Measurements from ENCODE around the gene ITGA1. TPM values are rescaled to one million over a fixed set of nuclear protein-coding genes. Genes with fewer than 3 reads are reported as not detected.

The ITGA1 gene
- total and polyA plus RNA-seq, 2 of the 8 experiments (the other 6 are each of a cell fraction or from before 2014, with no cell fraction given) = 2.3 to 9.0 TPM

- Histone ChIP-seq H3K27ac (ENCODE audit: low read depth, low read length) (no peak overlapping the region), H3K79me1 (ENCODE audit: low read depth, low read length) (no peaks in the 10 kb centered on the region), H2AFZ (ENCODE audit: low read length) (no peak overlapping the region), H2BK120ac (replicated peaks; ENCODE audit: low read depth, low read length) (no peak overlapping the region), H3K79me2 (ENCODE audit: control insufficient read depth in 1 of 2, insufficient read depth in 2 of 2, low read length in 2 of 2) (no peaks in the 10 kb centered on the region), H3K4me2 (ENCODE audit: insufficient read depth in 1 of 2, low read depth in 2 of 2, low read length in 2 of 2) (no peak overlapping the region), H3K23ac (ENCODE audit: insufficient read length) (no peak overlapping the region), H3K23me2 (ENCODE audit: low read depth, low read length) (no peaks in the 10 kb centered on the region), H2BK15ac (ENCODE audit: low read length) (no peak overlapping the region), H3K14ac (ENCODE audit: insufficient read length) (no peak overlapping the region), H2AK5ac (ENCODE audit: low read depth, low read length) (no peak overlapping the region), H3K9ac (replicated peaks in 1 of 4; ENCODE audit: extremely low read depth in 1 of 4, low read depth in 3 of 4, low read length in 3 of 4) (no peak overlapping the region), H3K4ac (replicated peaks; ENCODE audit: insufficient read length, low read depth, low read length) (no peak overlapping the region), H2BK5ac (ENCODE audit: low read depth, low read length) (no peak overlapping the region), H3K18ac (ENCODE audit: extremely low read depth, low read length) (no peak overlapping the region), H3K36me3 (ENCODE audit: control insufficient read depth in 2 of 4, insufficient read depth in 4 of 4, low read length in 3 of 4) (no peaks in the 10 kb centered on the region), H4K91ac (replicated peaks; ENCODE audit: insufficient read length, low read length) (no peak overlapping the region), H2BK12ac (ENCODE audit: low read depth, low read length) (no peak overlapping the region), H2BK20ac (ENCODE audit: low read length) (no peak overlapping the region), H4K8ac (ENCODE audit: extremely low read depth, insufficient read depth, low read length) (no peak overlapping the region), H3K56ac (replicated peaks; ENCODE audit: insufficient read length, low read depth, low read length) (no peak overlapping the region), H3K27me3 (replicated peaks in 1 of 4; ENCODE audit: control insufficient read depth in 3 of 4, extremely low read depth in 1 of 4, insufficient read depth in 3 of 4, low read length in 3 of 4) (no peaks in the 10 kb centered on the region), H4K20me1 (replicated peaks in 1 of 2; ENCODE audit: control insufficient read depth in 1 of 2, insufficient read depth in 2 of 2, low read length in 2 of 2) (no peaks in the 10 kb centered on the region), H3K4me1 (replicated peaks in 1 of 4; ENCODE audit: control insufficient read depth in 3 of 4, insufficient read depth in 4 of 4, low read length in 3 of 4) (no peaks in the 10 kb centered on the region), H4K5ac (ENCODE audit: insufficient read length, low read depth, low read length) (no peak overlapping the region), H3K9me3 (ENCODE audit: insufficient read depth in 2 of 2, low read depth in 1 of 2, low read length in 1 of 2) (no peaks in the 10 kb centered on the region), H3K4me3 (ENCODE audit: extremely low read depth in 1 of 4, insufficient read depth in 2 of 4, low read depth in 3 of 4, low read length in 4 of 4) (no peak overlapping the region)
- DNase-seq (ENCODE audit: low read depth in 1 of 2, low spot score in 2 of 2) = no peak
- 83% methylated on average over 3 of the region's 3 CpGs; no CpG with 5 or more reads in 1 of the 2 experiments for WGBS, 2 experiments (ENCODE audit: extremely low coverage in 1 of 2, insufficient coverage in 1 of 2, insufficient read length in 1 of 2, insufficient replicate concordance in 2 of 2, low coverage in 1 of 2, low lambda C conversion rate in 2 of 2, missing lambda C conversion rate in 1 of 2)
- ChIA-PET POLR2A (ENCODE audit: partially characterized antibody) (no interaction called here), CTCF (ENCODE audit: partially characterized antibody) (interaction anchor here (1.0 kb wide), 1 partner anchor 77 kb away, joined by 3 read pairs; the partner anchor contains the start of genes ITGA1 and PELO)
- no peak for FAIRE-seq
- TF ChIP-seq SUZ12 (IDR thresholded peaks at IDR 0.05; ENCODE audit: low read length) (no peak), TCF12 (IDR thresholded peaks at IDR 0.05; ENCODE audit: low read depth, low read length) (no peak), PHF8 (conservative IDR thresholded peaks at IDR 0.05; ENCODE audit: low read depth, low read length) (no peak), GTF2F1 (IDR thresholded peaks at IDR 0.05; ENCODE audit: borderline replicate concordance, low read depth, low read length) (no peak), SP4 (IDR thresholded peaks at IDR 0.05; ENCODE audit: low read length) (no peak), MAFK (IDR thresholded peaks at IDR 0.05; ENCODE audit: low read depth, low read length) (no peak), CHD2 (IDR thresholded peaks at IDR 0.05; ENCODE audit: low read length) (no peak), USF2 (IDR thresholded peaks at IDR 0.05; ENCODE audit: low read length) (no peak), BACH1 (IDR thresholded peaks at IDR 0.05; ENCODE audit: low read length) (no peak), TAF7 (optimal IDR thresholded peaks at IDR 0.05; ENCODE audit: borderline replicate concordance, low read depth, low read length) (no peak), KDM5A (IDR thresholded peaks at IDR 0.05; ENCODE audit: low read length) (no peak), MAX (IDR thresholded peaks at IDR 0.05) (no peak)
- TF ChIP-seq, protein P1, sequence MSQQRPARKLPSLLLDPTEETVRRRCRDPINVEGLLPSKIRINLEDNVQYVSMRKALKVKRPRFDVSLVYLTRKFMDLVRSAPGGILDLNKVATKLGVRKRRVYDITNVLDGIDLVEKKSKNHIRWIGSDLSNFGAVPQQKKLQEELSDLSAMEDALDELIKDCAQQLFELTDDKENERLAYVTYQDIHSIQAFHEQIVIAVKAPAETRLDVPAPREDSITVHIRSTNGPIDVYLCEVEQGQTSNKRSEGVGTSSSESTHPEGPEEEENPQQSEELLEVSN (IDR thresholded peaks at IDR 0.05) = no peak
Observed at GRCh38 chr5:52864884-52865283, 77.2 kb downstream of the ITGA1 start.
